IMR-90 (cell line): Measurements from ENCODE around the gene CDO1. TPM values are rescaled to one million over a fixed set of nuclear protein-coding genes. Genes with fewer than 3 reads are reported as not detected.

Experiments
- ATAC-seq: fragments of 200-7000 bp; cut with Tn5 transposase; 2 replicates; pipeline ENCODE4 v1.9.1; 2020; ENCODE audit warnings: low read depth, mild to moderate bottlenecking, moderate library complexity
- BruUV-seq: library from RNA; stranded (reverse); fragments of 400-500 nt; replicated peaks from 2 replicates; lab custom pipeline; 2021; lab: Mats Ljungman, UMichigan
- CTCF ChIA-PET: fragments of 300-600 bp; formaldehyde crosslinking; extraction: SDS; loops from one replicate; lab custom pipeline; 2021; ENCODE audit warnings: antibody characterized with exemption; lab: Yijun Ruan, JAX
- POLR2A ChIA-PET: fragments of 300-600 bp; sonication (Branson Sonifier 250); formaldehyde crosslinking; loops from one replicate; lab custom pipeline; 2022; ENCODE audit warnings: antibody characterized with exemption; ENCODE audit not compliant: unreplicated experiment; lab: Charles Lee
- DNase-seq: peaks from one replicate; pipeline ENCODE4 v3.0.0; 2013
- H2AFZ ChIP-seq: replicated peaks from 2 replicates; pipeline ENCODE3; 2013; ENCODE audit warnings: low read length, mild to moderate bottlenecking; ENCODE audit not compliant: poor library complexity
- H2AK5ac ChIP-seq: 2 replicates; pipeline ENCODE4 v1.6.1; 2013; ENCODE audit warnings: low read depth, low read length, inconsistent platforms
- H2AK9ac ChIP-seq: replicated peaks from 2 replicates; pipeline ENCODE3; 2013; ENCODE audit warnings: mild to moderate bottlenecking, low read depth, low read length, moderate library complexity; ENCODE audit not compliant: poor library complexity
- H2BK120ac ChIP-seq: 2 replicates; pipeline ENCODE4 v1.6.1; 2013; ENCODE audit warnings: low read depth, low read length, inconsistent platforms
- H2BK15ac ChIP-seq: 3 replicates; pipeline ENCODE4 v1.6.1; 2013; ENCODE audit warnings: low read depth, low read length, inconsistent platforms
- H2BK20ac ChIP-seq: 2 replicates; pipeline ENCODE4 v1.6.1; 2013; ENCODE audit warnings: low read depth, mild to moderate bottlenecking, inconsistent platforms, low read length, moderate library complexity
- H2BK5ac ChIP-seq: 2 replicates; pipeline ENCODE4 v1.6.1; 2013; ENCODE audit warnings: mild to moderate bottlenecking, low read depth, low read length, inconsistent platforms; ENCODE audit not compliant: poor library complexity, severe bottlenecking
- H3K14ac ChIP-seq: replicated peaks from 2 replicates; pipeline ENCODE4 v1.6.1; 2013; ENCODE audit warnings: low read depth, low read length, inconsistent platforms
- H3K18ac ChIP-seq: 2 replicates; pipeline ENCODE4 v1.6.1; 2013; ENCODE audit warnings: low read depth, low read length, control low read depth
- H3K23ac ChIP-seq: 2 replicates; pipeline ENCODE4 v1.6.1; 2013; ENCODE audit warnings: low read depth, low read length, inconsistent platforms
- H3K27ac ChIP-seq: 2 replicates; pipeline ENCODE4 v1.5.1; 2013; ENCODE audit warnings: mild to moderate bottlenecking, control low read depth, low read length; ENCODE audit not compliant: insufficient read depth
- H3K27me3 ChIP-seq: 2 replicates; pipeline ENCODE4 v1.6.1; 2013; ENCODE audit warnings: low read length; ENCODE audit not compliant: control insufficient read depth, insufficient read depth
- H3K36me3 ChIP-seq: 2 replicates; pipeline ENCODE4 v1.6.1; 2013; ENCODE audit warnings: low read length, mixed read lengths; ENCODE audit not compliant: control insufficient read depth, insufficient read depth
- H3K4ac ChIP-seq: 2 replicates; pipeline ENCODE4 v1.6.1; 2013; ENCODE audit warnings: low read depth, low read length, inconsistent platforms
- H3K4me1 ChIP-seq: 2 replicates; pipeline ENCODE4 v1.6.1; 2013; ENCODE audit warnings: low read length, mixed read lengths; ENCODE audit not compliant: control insufficient read depth, insufficient read depth
- H3K4me2 ChIP-seq: 2 replicates; pipeline ENCODE4 v1.6.1; 2013; ENCODE audit warnings: low read depth, mild to moderate bottlenecking, control low read depth, low read length, moderate library complexity
- H3K4me3 ChIP-seq: 2 replicates; pipeline ENCODE4 v1.5.1; 2013; ENCODE audit warnings: low read depth, mild to moderate bottlenecking, control low read depth, low read length, moderate library complexity; ENCODE audit not compliant: insufficient read depth
- H3K56ac ChIP-seq: 2 replicates; pipeline ENCODE4 v1.6.1; 2013; ENCODE audit warnings: low read length, inconsistent platforms; ENCODE audit not compliant: insufficient read depth; ENCODE audit errors: extremely low read depth
- H3K79me1 ChIP-seq, 2 experiments: 2 replicates each; pipeline ENCODE4 v1.6.1; 2013; ENCODE audit warnings: low read length in 2 of 2, inconsistent platforms in 1 of 2, low read depth in 1 of 2
- H3K9ac ChIP-seq: 2 replicates; pipeline ENCODE4 v1.6.1; 2013; ENCODE audit warnings: low read depth, low read length, control low read depth
- H3K9me1 ChIP-seq: 2 replicates; pipeline ENCODE4 v1.6.1; 2013; ENCODE audit warnings: low read length, inconsistent platforms; ENCODE audit not compliant: insufficient read depth
- H3K9me3 ChIP-seq: 2 replicates; pipeline ENCODE4 v1.6.1; 2013; ENCODE audit warnings: low read length; ENCODE audit not compliant: control insufficient read depth, insufficient read depth
- H4K20me1 ChIP-seq: 2 replicates; pipeline ENCODE4 v1.6.1; 2013; ENCODE audit warnings: low read length, inconsistent platforms; ENCODE audit not compliant: insufficient read depth
- H4K5ac ChIP-seq: 2 replicates; pipeline ENCODE4 v1.6.1; 2013; ENCODE audit warnings: mild to moderate bottlenecking, low read depth, low read length, control low read depth
- H4K8ac ChIP-seq, 2 experiments: 2 replicates each; pipeline ENCODE4 v1.6.1; 2013; ENCODE audit warnings: low read depth in 2 of 2, low read length in 2 of 2, control low read depth in 1 of 2, inconsistent platforms in 1 of 2
- H4K91ac ChIP-seq: 2 replicates; pipeline ENCODE4 v1.6.1; 2013; ENCODE audit warnings: low read depth, low read length, inconsistent platforms; ENCODE audit not compliant: insufficient read depth
- CEBPB ChIP-seq: IDR thresholded peaks from 2 replicates; pipeline ENCODE4 v1.6.1; 2012; ENCODE audit warnings: low read depth, low read length, improper control_type of control experiment
- CHD1 ChIP-seq: IDR thresholded peaks from 2 replicates; pipeline ENCODE4 v1.6.1; 2012; ENCODE audit warnings: low read depth, low read length, improper control_type of control experiment
- POLR2A ChIP-seq: IDR thresholded peaks from 2 replicates; pipeline ENCODE4 v1.6.1; 2012; ENCODE audit warnings: mild to moderate bottlenecking, low read depth, low read length
- RCOR1 ChIP-seq: IDR thresholded peaks from 2 replicates; pipeline ENCODE4 v1.6.1; 2012; ENCODE audit warnings: mild to moderate bottlenecking, low read length, improper control_type of control experiment; ENCODE audit not compliant: insufficient replicate concordance
- SMC3 ChIP-seq: fragments of 150-350 bp; IDR thresholded peaks from 2 replicates; pipeline ENCODE4 v1.6.1; 2016; ENCODE audit warnings: low read depth, mild to moderate bottlenecking, antibody characterized with exemption, low read length, moderate library complexity
- WGBS, 2 experiments: methylation state at CpG; one replicate each; pipeline versions ENCODE4 v1.1.5 to v1.1.7; 2013; ENCODE audit warnings: missing lambda C conversion rate in 2 of 2; ENCODE audit not compliant: insufficient read length in 1 of 2; ENCODE audit errors: extremely low coverage in 2 of 2; 5-methylcytosine and 5-hydroxymethylcytosine counted together
- dilution Hi-C: fragments of 300-500 bp; cut with HindIII; formaldehyde crosslinking; loops from one replicate; pipeline ENCODE4 v1.14.3; 2018; ENCODE audit warnings: low sequenced_read_pairs; ENCODE audit not compliant: unreplicated experiment
- in situ Hi-C: fragments of 300-500 bp; cut with MboI; formaldehyde crosslinking; loops from 3 replicates; pipeline ENCODE4 v1.14.3; 2019; ENCODE audit warnings: low sequenced_read_pairs, inconsistent platforms, mixed read lengths
- intact Hi-C: fragments of 100-400 bp; cut with micrococcal nuclease; formaldehyde crosslinking; loops from 2 replicates; pipeline ENCODE4 v1.10.0; 2022
- polyA plus RNA-seq, 3 experiments: library from polyadenylated mRNA; depleted of rRNA; stranded (reverse); fragments of >200 nt; gene quantifications; 2 replicates each; pipeline ENCODE4 v1.2.3, GENCODE V29; 2012; ENCODE audit warnings: low replicate concordance in 1 of 3
- total RNA-seq: library from RNA; depleted of rRNA; stranded (reverse); fragments of >200 nt; gene quantifications from 2 replicates; pipeline ENCODE4 v1.2.3, GENCODE V29; 2012

Gene CDO1
- total and polyA plus RNA-seq, 2 of the 4 experiments (the other 2 are of a cell fraction): 4.8 to 8.6 TPM

DNA sequence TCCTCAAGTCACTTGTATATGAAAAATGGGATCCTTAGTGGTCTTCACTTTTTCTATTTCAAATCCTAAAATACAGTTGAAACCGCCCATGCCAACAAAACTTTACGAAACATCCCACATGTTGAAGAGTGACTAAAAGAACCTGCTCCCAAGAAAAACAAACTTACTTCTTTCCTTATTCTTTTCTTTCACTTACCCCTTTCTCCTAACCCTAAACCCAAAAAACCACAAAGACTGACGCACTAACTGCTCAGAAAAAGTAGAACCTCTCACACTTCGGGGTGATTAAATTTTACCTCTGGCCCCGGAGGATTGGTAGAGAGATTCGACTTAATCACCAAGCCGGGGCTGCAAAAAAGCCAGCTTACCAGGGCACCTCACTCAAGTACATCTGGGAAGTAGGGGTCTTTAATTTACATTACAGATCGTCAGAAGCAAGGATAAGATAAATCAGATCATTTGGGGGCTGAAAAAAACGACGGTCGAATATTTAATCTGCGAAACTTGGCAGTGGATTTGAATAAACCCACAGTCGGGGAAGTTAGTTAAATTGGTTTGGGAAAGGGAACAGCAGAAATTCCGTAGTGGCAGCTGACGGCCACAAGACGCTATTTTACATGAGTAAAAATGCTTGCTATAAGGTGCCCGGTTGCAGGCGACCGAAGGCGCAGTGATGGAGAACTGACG is 1.3 kb downstream of the CDO1 start (continued):
- no peak for TF ChIP-seq CEBPB

DNA sequence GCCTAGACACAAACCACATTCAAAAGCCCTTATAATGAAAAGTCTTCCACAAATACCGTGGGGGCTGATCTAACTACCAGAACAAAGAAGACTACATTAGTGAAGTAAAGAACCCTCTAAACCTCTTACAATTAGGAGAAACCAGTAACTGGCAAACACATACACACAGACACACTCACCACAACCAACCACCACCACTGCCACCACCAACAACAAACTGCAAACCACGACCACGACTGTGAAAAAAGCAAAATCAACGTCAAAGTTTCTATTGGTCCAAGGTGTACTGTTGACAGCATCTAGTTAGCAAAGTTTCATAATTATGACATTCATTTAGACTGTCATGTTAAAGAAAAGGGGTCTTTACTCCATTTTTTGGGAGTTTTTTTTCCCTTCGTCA is 2.7 kb downstream of the CDO1 start:
- Histone ChIP-seq H4K5ac (no peak overlapping the region), H2BK20ac (no peak overlapping the region), H2BK5ac (no peak overlapping the region), H3K4ac (no peak overlapping the region), H4K20me1 (no peaks in the 10 kb centered on the region), H3K14ac (no peak overlapping the region), H2AK9ac (no peak overlapping the region), H3K23ac (no peak overlapping the region), H4K8ac (no peak overlapping the region), H3K18ac (no peak overlapping the region), H3K56ac (no peak overlapping the region), H4K91ac (no peak overlapping the region), H3K27me3 (peaks cover 21% of the 10 kb centered on the region), H2AFZ (no peak overlapping the region), H3K4me1 (no peaks in the 10 kb centered on the region; the same call in 1 of the 2 replicates), H3K9ac (no peak overlapping the region), H3K9me3 (no peaks in the 10 kb centered on the region), H3K79me1 (no peaks in the 10 kb centered on the region), H2BK120ac (no peak overlapping the region), H3K36me3 (no peaks in the 10 kb centered on the region), H3K27ac (no peak overlapping the region), H2AK5ac (no peak overlapping the region), H2BK15ac (no peak overlapping the region), H3K9me1 (no peaks in the 10 kb centered on the region), H3K4me3 (no peak overlapping the region), H3K4me2 (no peak overlapping the region)
- CTCF ChIA-PET: no interaction called here
- TF ChIP-seq POLR2A: no peak
- TF ChIP-seq RCOR1: no peak
- TF ChIP-seq CHD1: no peak
- TF ChIP-seq SMC3: no peak
- no peak for TF ChIP-seq CEBPB
- POLR2A ChIA-PET: no interaction called here
- in situ Hi-C loops (loop anchor here (10.0 kb wide), 1 partner anchor 169 kb away; no protein-coding TSS in a partner anchor), dilution Hi-C loops (no loop called here), intact Hi-C loops (no loop called here)
- WGBS, 2 experiments: no CpG with 5 or more reads among the region's 5 CpGs
- BruUV-seq: no TSS peak
- no peak for ATAC-seq
- no peak for DNase-seq
